HepG2 (cell line): Measurements from ENCODE around the gene MBOAT7. TPM values are rescaled to one million over a fixed set of nuclear protein-coding genes. Genes with fewer than 3 reads are reported as not detected.

Experiments used
- BCL6 ChIP-seq: IDR thresholded peaks from 2 replicates; pipeline ENCODE4 v1.6.1; 2016; ENCODE audit warnings: missing genetic modification reagents, missing compliant biosample characterization
- CAMTA2 ChIP-seq: sonication (generic); formaldehyde crosslinking; IDR thresholded peaks from 2 replicates; pipeline ENCODE4 v1.4.0; 2020; ENCODE audit warnings: mild to moderate bottlenecking, missing genetic modification reagents, borderline replicate concordance
- CBX5 ChIP-seq: sonication (generic); formaldehyde crosslinking; IDR thresholded peaks from 2 replicates; pipeline ENCODE4 v1.4.0; 2020; ENCODE audit warnings: missing genetic modification reagents, borderline replicate concordance
- DR1 ChIP-seq: sonication (generic); formaldehyde crosslinking; IDR thresholded peaks from 2 replicates; pipeline ENCODE4 v1.8.0; 2021; ENCODE audit warnings: mild to moderate bottlenecking, missing genetic modification reagents, inconsistent platforms
- FOXO4 ChIP-seq: sonication (generic); formaldehyde crosslinking; conservative IDR thresholded peaks from 2 replicates; pipeline ENCODE4 v1.8.1; 2023; ENCODE audit warnings: missing genetic modification reagents
- GZF1 ChIP-seq: sonication (generic); formaldehyde crosslinking; IDR thresholded peaks from 2 replicates; pipeline ENCODE4 v1.5.1; 2020; ENCODE audit warnings: mild to moderate bottlenecking, missing genetic modification reagents
- MAFK ChIP-seq, 2 experiments: IDR thresholded peaks in 1 of 2; conservative IDR thresholded peaks in 1 of 2; 2 replicates each; pipeline ENCODE4 v1.6.1; 2011; ENCODE audit warnings: improper control_type of control experiment in 2 of 2, low read length in 2 of 2
- MTF1 ChIP-seq: sonication (generic); formaldehyde crosslinking; IDR thresholded peaks from 2 replicates; pipeline ENCODE4 v1.5.0; 2020; ENCODE audit warnings: missing genetic modification reagents
- MYPOP ChIP-seq: sonication (generic); formaldehyde crosslinking; IDR thresholded peaks from 2 replicates; pipeline ENCODE4 v1.8.1; 2023; ENCODE audit warnings: mild to moderate bottlenecking, moderate library complexity, missing genetic modification reagents
- PHF5A ChIP-seq: IDR thresholded peaks from one replicate; pipeline ENCODE4 v1.6.1; 2018; ENCODE audit warnings: low read depth, missing genetic modification reagents; ENCODE audit not compliant: unreplicated experiment
- RAD51 ChIP-seq: fragments of 450-650 bp; IDR thresholded peaks from 2 replicates; pipeline ENCODE4 v1.6.1; 2016; ENCODE audit warnings: borderline replicate concordance
- SIX1 ChIP-seq: sonication (generic); formaldehyde crosslinking; IDR thresholded peaks from 2 replicates; pipeline ENCODE4 v1.4.0; 2020; ENCODE audit warnings: missing genetic modification reagents, borderline replicate concordance
- STAG1 ChIP-seq: sonication (generic); formaldehyde crosslinking; IDR thresholded peaks from 2 replicates; pipeline ENCODE4 v1.4.0; 2020; ENCODE audit warnings: missing genetic modification reagents
- TBX3 ChIP-seq: fragments of 450-650 bp; IDR thresholded peaks from 2 replicates; pipeline ENCODE4 v1.6.1; 2017; ENCODE audit warnings: antibody characterized with exemption, mild to moderate bottlenecking, inconsistent platforms, borderline replicate concordance
- TCF7 ChIP-seq: sonication (generic); IDR thresholded peaks from 2 replicates; pipeline ENCODE4 v1.6.1; 2016; ENCODE audit warnings: antibody characterized with exemption, low read depth
- ZBTB7A ChIP-seq: sonication (generic); formaldehyde crosslinking; IDR thresholded peaks from 2 replicates; pipeline ENCODE4 v1.8.0; 2022; ENCODE audit warnings: mild to moderate bottlenecking, missing genetic modification reagents
- ZC3H4 ChIP-seq: sonication (generic); formaldehyde crosslinking; IDR thresholded peaks from 2 replicates; pipeline ENCODE4 v1.4.0; 2020; ENCODE audit warnings: missing genetic modification reagents, borderline replicate concordance
- ZFX ChIP-seq: sonication (generic); formaldehyde crosslinking; IDR thresholded peaks from 2 replicates; pipeline ENCODE4 v1.4.0; 2020; ENCODE audit warnings: mild to moderate bottlenecking, low read depth, missing genetic modification reagents, moderate library complexity
- ZNF350 ChIP-seq: sonication (generic); formaldehyde crosslinking; IDR thresholded peaks from 2 replicates; pipeline ENCODE4 v1.4.0; 2020; ENCODE audit warnings: mild to moderate bottlenecking, low read depth, missing genetic modification reagents, borderline replicate concordance
- ZNF546 ChIP-seq: sonication (generic); formaldehyde crosslinking; conservative IDR thresholded peaks from 2 replicates; pipeline ENCODE4 v1.8.1; 2023; ENCODE audit warnings: mild to moderate bottlenecking, missing genetic modification reagents
- ZNF660 ChIP-seq: sonication (generic); formaldehyde crosslinking; IDR thresholded peaks from 2 replicates; pipeline ENCODE4 v1.5.1; 2020; ENCODE audit warnings: mild to moderate bottlenecking, low read depth, missing genetic modification reagents, borderline replicate concordance
- polyA plus RNA-seq, 8 experiments: library from polyadenylated mRNA; depleted of rRNA in 3 of 8; stranded (reverse) in 7 of 8; unstranded in 1 of 8; fragments of >200 nt; fragmentation: Illumina TruSeq in 4 of 8; extraction: Trizol in 4 of 8; gene quantifications; 2 replicates each; pipeline versions ENCODE4 v1.2.1 to v1.2.3, GENCODE V29; 2011 to 2016; ENCODE audit warnings: low read depth in 4 of 8, missing spikeins in 1 of 8, mixed read lengths in 1 of 8; ENCODE audit not compliant: insufficient read depth in 1 of 8
- total RNA-seq, 5 experiments: library from RNA; depleted of rRNA; stranded (reverse); fragments of >200 nt; fragmentation: Illumina TruSeq; extraction: Trizol; gene quantifications; 2 replicates each; pipeline ENCODE4 v1.2.3, GENCODE V29; 2016; ENCODE audit warnings: low read depth in 1 of 5
- TF ChIP-seq, protein P1 (sequence below): sonication (generic); formaldehyde crosslinking; IDR thresholded peaks from 2 replicates; pipeline ENCODE4 v1.8.0; 2022; ENCODE audit warnings: missing genetic modification reagents, mild to moderate bottlenecking, borderline replicate concordance
- TF ChIP-seq, protein P2 (sequence below): sonication (generic); formaldehyde crosslinking; IDR thresholded peaks from 2 replicates; pipeline ENCODE4 v1.5.0; 2020; ENCODE audit warnings: missing genetic modification reagents, mild to moderate bottlenecking, borderline replicate concordance
- TF ChIP-seq, protein P3 (sequence below): sonication (generic); formaldehyde crosslinking; IDR thresholded peaks from 2 replicates; pipeline ENCODE4 v1.8.1; 2023; ENCODE audit warnings: mild to moderate bottlenecking, missing genetic modification reagents, borderline replicate concordance

MBOAT7 gene
- total and polyA plus RNA-seq, 2 of the 13 experiments (the other 11 are each of a cell fraction or from before 2014, with no cell fraction given), result 22.2 to 25.5 TPM

DNA sequence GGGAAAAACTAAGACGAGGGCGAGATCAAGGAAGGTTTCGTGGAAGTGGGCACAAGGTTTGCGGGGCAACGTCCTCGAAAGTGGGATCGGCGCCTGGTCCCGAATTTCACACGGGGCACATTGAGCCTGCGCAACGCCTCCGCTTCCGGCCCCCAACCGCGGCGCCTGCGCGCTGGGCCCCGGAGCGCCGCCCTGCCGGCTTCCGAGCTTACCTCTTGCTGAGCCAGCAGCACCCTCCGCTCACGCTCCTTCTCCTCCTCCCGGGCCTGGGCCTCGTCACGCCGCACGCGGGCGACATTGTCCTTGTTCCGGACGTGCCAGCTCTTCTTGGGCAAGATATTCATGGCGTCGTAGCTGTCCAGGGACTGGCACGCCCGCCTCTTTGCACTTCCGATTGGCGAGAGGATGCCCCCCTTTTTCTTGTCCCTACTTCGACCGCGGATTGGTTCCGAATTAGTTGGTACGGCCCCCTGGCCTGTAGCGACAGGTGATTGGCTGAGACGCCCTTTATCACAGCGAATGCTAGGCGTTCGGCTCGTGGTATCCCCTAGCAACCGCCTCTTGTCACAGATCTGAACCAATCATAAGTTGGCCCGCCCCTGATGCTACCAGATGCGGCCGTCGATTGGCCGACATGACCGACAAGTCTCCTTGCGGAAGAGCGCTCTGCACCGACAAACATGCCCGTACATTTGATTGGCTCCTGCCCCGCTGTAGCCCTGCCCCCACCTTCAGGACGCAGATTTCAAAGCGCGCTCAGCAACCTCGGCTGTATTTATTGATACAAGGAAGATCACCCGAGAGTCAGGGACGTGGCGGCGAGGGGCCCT is 29.8 kb downstream of the MBOAT7 start, which contains the start of gene LENG1 (continued):
- TF ChIP-seq FOXO4 (CRISPR knock-in tag) (no peak), MYPOP (CRISPR knock-in tag) (no peak), SIX1 (CRISPR knock-in tag) (0 out of 2 replicates have a peak, but pooled peaks have one; percentile 13), DR1 (CRISPR knock-in tag) (peak; percentile 66), STAG1 (CRISPR knock-in tag) (no peak), MAFK (conservative IDR thresholded peaks at IDR 0.05 in 1 of 2, IDR thresholded peaks at IDR 0.05 in 1 of 2; ENCODE audit: low read length in 2 of 2) (0 out of 4 replicates have a peak, but pooled peaks of 1 of the 2 experiments have one; percentile 16), MTF1 (CRISPR knock-in tag) (no peak), ZFX (CRISPR knock-in tag) (peak; percentile 55; the same call in 1 of the 2 replicates), CBX5 (CRISPR knock-in tag) (peak; percentile 78), ZNF350 (CRISPR knock-in tag) (peak; percentile 75), TBX3 (peak; percentile 57; the same call in 1 of the 2 replicates), ZNF660 (CRISPR knock-in tag) (no peak), CAMTA2 (CRISPR knock-in tag) (peak; percentile 29; the same call in 1 of the 2 replicates), PHF5A (no peak), ZBTB7A (CRISPR knock-in tag) (no peak), TCF7 (no peak), ZC3H4 (CRISPR knock-in tag) (no peak), RAD51 (no peak), GZF1 (CRISPR knock-in tag) (no peak), BCL6 (CRISPR knock-in tag) (peak; percentile 33; the same call in 1 of the 2 replicates), ZNF546 (CRISPR knock-in tag) (0 out of 2 replicates have a peak, but pooled peaks have one; percentile 49)
- TF ChIP-seq, protein P1, sequence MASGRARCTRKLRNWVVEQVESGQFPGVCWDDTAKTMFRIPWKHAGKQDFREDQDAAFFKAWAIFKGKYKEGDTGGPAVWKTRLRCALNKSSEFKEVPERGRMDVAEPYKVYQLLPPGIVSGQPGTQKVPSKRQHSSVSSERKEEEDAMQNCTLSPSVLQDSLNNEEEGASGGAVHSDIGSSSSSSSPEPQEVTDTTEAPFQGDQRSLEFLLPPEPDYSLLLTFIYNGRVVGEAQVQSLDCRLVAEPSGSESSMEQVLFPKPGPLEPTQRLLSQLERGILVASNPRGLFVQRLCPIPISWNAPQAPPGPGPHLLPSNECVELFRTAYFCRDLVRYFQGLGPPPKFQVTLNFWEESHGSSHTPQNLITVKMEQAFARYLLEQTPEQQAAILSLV (CRISPR knock-in tag), result no peak
- TF ChIP-seq, protein P2, sequence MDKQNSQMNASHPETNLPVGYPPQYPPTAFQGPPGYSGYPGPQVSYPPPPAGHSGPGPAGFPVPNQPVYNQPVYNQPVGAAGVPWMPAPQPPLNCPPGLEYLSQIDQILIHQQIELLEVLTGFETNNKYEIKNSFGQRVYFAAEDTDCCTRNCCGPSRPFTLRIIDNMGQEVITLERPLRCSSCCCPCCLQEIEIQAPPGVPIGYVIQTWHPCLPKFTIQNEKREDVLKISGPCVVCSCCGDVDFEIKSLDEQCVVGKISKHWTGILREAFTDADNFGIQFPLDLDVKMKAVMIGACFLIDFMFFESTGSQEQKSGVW, result no peak
- TF ChIP-seq, protein P3, sequence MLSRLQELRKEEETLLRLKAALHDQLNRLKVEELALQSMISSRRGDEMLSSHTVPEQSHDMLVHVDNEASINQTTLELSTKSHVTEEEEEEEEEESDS, result no peak
